Type B pancreatic cell (in vitro differentiated cells): ENCODE measurements around the gene TCEANC2. TPM values are rescaled to one million over a fixed set of nuclear protein-coding genes. Genes with fewer than 3 reads are reported as not detected.

Experiments
- DNase-seq: peaks from one replicate; pipeline ENCODE4 v3.0.0; 2021; ENCODE audit warnings: mixed read lengths; ENCODE audit not compliant: unreplicated experiment; ENCODE audit errors: extremely low spot score
- H3K27ac Mint-ChIP-seq: 2 replicates; pipeline ENCODE4 v1.8.0; 2021; ENCODE audit warnings: mild to moderate bottlenecking, mixed read lengths
- H3K27me3 Mint-ChIP-seq: 2 replicates; pipeline ENCODE4 v1.8.0; 2021; ENCODE audit warnings: mixed read lengths
- H3K36me3 Mint-ChIP-seq: 2 replicates; pipeline ENCODE4 v1.8.0; 2021; ENCODE audit warnings: mixed read lengths
- H3K4me1 Mint-ChIP-seq: one replicate; pipeline ENCODE4 v1.8.0; 2021; ENCODE audit warnings: mixed read lengths; ENCODE audit not compliant: unreplicated experiment
- H3K4me3 Mint-ChIP-seq: 2 replicates; pipeline ENCODE4 v1.8.0; 2021; ENCODE audit warnings: mild to moderate bottlenecking, mixed read lengths
- H3K9me3 Mint-ChIP-seq: 2 replicates; pipeline ENCODE4 v1.8.0; 2021; ENCODE audit warnings: mixed read lengths
- CTCF ChIP-seq: fragments of 200-600 bp; sonication (generic); conservative IDR thresholded peaks from 2 replicates; pipeline ENCODE4 v1.5.0; 2021; ENCODE audit warnings: antibody characterized with exemption, mild to moderate bottlenecking
- total RNA-seq: library from RNA; stranded (reverse); gene quantifications from 2 replicates; pipeline ENCODE4 v1.2.1, GENCODE V29; 2021; ENCODE audit warnings: low replicate concordance

The TCEANC2 gene
- total RNA-seq, 1 donor from 2014 or later: 7.6 TPM

- TF ChIP-seq CTCF: no peak
- H3K4me1 Mint-ChIP-seq: no peaks in the 10 kb centered on the region
- H3K27me3 Mint-ChIP-seq: no peaks in the 10 kb centered on the region
Measured at GRCh38 chr1:54109129-54110090, 56.0 kb downstream of the TCEANC2 start.

GRCh38 chr1:54110996-54111395 lies 57.6 kb downstream of the TCEANC2 start:
- H3K27ac Mint-ChIP-seq: no peak overlapping the region

More at GRCh38 chr1:54109129-54110090, 56.0 kb downstream of the TCEANC2 start:
- Mint-ChIP-seq H3K9me3 (no peaks in the 10 kb centered on the region), H3K36me3 (no peaks in the 10 kb centered on the region), H3K4me3 (no peak overlapping the region), H3K27ac (no peak overlapping the region)
- no peak for DNase-seq

GRCh38 chr1:54111624-54112023 lies 58.2 kb downstream of the TCEANC2 start:
- no peaks in the 10 kb centered on the region for H3K9me3 Mint-ChIP-seq
- no peak overlapping the region for H3K27ac Mint-ChIP-seq
- H3K4me3 Mint-ChIP-seq: no peak overlapping the region
- no peak for DNase-seq
- peaks cover 3% of the 10 kb centered on the region for H3K27me3 Mint-ChIP-seq
- H3K36me3 Mint-ChIP-seq: no peaks in the 10 kb centered on the region
- TF ChIP-seq CTCF: no peak
- peaks cover 6% of the 10 kb centered on the region for H3K4me1 Mint-ChIP-seq

More at GRCh38 chr1:54110996-54111395, 57.6 kb downstream of the TCEANC2 start:
- no peak for TF ChIP-seq CTCF
- DNase-seq: no peak
- H3K9me3 Mint-ChIP-seq: no peaks in the 10 kb centered on the region
- H3K4me3 Mint-ChIP-seq: no peak overlapping the region
- H3K36me3 Mint-ChIP-seq: no peaks in the 10 kb centered on the region
- no peaks in the 10 kb centered on the region for H3K27me3 Mint-ChIP-seq
- peaks cover 6% of the 10 kb centered on the region for H3K4me1 Mint-ChIP-seq

GRCh38 chr1:54112027-54112426 lies 58.6 kb downstream of the TCEANC2 start:
- Mint-ChIP-seq H3K4me1 (peaks cover 6% of the 10 kb centered on the region), H3K27ac (no peak overlapping the region)

GRCh38 chr1:54112705-54113368 lies 59.4 kb downstream of the TCEANC2 start:
- DNase-seq: no peak
- Mint-ChIP-seq H3K9me3 (no peaks in the 10 kb centered on the region), H3K4me1 (peaks cover 6% of the 10 kb centered on the region), H3K36me3 (no peaks in the 10 kb centered on the region), H3K4me3 (no peak overlapping the region), H3K27ac (no peak overlapping the region), H3K27me3 (peaks cover 3% of the 10 kb centered on the region)
- TF ChIP-seq CTCF: no peak

More at GRCh38 chr1:54112027-54112426, 58.6 kb downstream of the TCEANC2 start:
- Mint-ChIP-seq H3K27me3 (peaks cover 3% of the 10 kb centered on the region), H3K4me3 (no peak overlapping the region), H3K36me3 (no peaks in the 10 kb centered on the region), H3K9me3 (no peaks in the 10 kb centered on the region)
- no peak for TF ChIP-seq CTCF
- no peak for DNase-seq
